Measurements from ENCODE around the gene CXCR6.

Gene CXCR6

DNA sequence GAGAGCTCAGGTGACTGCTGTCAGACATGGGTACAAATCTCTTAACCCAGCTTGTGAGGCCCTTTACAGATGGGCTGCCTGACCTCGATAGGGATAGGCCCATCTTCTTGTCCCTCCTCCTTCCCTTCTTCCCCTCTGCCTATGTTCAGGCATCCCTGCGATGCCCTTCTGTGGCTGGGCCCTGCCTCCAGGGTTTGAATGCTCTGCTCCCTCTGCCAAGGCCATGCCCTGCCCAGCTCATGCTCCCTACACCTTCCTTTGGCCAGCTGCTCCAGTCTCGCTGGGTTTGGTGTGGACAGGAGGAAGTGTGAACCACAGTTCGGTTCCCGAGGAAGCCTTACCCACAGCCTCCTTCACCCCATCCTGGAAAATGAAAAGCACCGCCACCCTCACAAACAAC, 48.1 kb downstream of the CXCR6 start:
- DNase-seq, result no peak
- Histone ChIP-seq H3K36me3 (replicated peaks; ENCODE audit: insufficient read depth, low read length) (no peaks in the 10 kb centered on the region), H3K9me3 (replicated peaks; ENCODE audit: insufficient read depth, low read length) (no peaks in the 10 kb centered on the region), H3K79me2 (ENCODE audit: low read length) (no peaks in the 10 kb centered on the region), H3K9me2 (replicated peaks; ENCODE audit: insufficient read depth, low read length) (no peaks in the 10 kb centered on the region), H2AFZ (ENCODE audit: low read length) (no peak overlapping the region), H4K20me1 (ENCODE audit: insufficient read depth, low read length) (no peaks in the 10 kb centered on the region), H3K27ac (ENCODE audit: low read length) (no peak overlapping the region), H3K27me3 (replicated peaks; ENCODE audit: insufficient read depth, low read length) (no peaks in the 10 kb centered on the region), H3K9ac (ENCODE audit: low read length) (no peak overlapping the region), H3K4me2 (ENCODE audit: low read depth, low read length) (no peak overlapping the region), H3K4me1 (ENCODE audit: low read length) (peaks cover 14% of the 10 kb centered on the region), H3K4me3 (ENCODE audit: low read length) (no peak overlapping the region), H3F3A (ENCODE audit: insufficient read depth, low read length) (no peaks in the 10 kb centered on the region)
- no peak for TF ChIP-seq EZH2phosphoT487 (IDR thresholded peaks at IDR 0.05; ENCODE audit: low read length)
- TF ChIP-seq, protein P1, sequence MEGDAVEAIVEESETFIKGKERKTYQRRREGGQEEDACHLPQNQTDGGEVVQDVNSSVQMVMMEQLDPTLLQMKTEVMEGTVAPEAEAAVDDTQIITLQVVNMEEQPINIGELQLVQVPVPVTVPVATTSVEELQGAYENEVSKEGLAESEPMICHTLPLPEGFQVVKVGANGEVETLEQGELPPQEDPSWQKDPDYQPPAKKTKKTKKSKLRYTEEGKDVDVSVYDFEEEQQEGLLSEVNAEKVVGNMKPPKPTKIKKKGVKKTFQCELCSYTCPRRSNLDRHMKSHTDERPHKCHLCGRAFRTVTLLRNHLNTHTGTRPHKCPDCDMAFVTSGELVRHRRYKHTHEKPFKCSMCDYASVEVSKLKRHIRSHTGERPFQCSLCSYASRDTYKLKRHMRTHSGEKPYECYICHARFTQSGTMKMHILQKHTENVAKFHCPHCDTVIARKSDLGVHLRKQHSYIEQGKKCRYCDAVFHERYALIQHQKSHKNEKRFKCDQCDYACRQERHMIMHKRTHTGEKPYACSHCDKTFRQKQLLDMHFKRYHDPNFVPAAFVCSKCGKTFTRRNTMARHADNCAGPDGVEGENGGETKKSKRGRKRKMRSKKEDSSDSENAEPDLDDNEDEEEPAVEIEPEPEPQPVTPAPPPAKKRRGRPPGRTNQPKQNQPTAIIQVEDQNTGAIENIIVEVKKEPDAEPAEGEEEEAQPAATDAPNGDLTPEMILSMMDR (IDR thresholded peaks at IDR 0.05; ENCODE audit: low read length), result no peak
- no peak for TF ChIP-seq EZH2 (optimal IDR thresholded peaks at IDR 0.05; ENCODE audit: low read depth, low read length)

DNA sequence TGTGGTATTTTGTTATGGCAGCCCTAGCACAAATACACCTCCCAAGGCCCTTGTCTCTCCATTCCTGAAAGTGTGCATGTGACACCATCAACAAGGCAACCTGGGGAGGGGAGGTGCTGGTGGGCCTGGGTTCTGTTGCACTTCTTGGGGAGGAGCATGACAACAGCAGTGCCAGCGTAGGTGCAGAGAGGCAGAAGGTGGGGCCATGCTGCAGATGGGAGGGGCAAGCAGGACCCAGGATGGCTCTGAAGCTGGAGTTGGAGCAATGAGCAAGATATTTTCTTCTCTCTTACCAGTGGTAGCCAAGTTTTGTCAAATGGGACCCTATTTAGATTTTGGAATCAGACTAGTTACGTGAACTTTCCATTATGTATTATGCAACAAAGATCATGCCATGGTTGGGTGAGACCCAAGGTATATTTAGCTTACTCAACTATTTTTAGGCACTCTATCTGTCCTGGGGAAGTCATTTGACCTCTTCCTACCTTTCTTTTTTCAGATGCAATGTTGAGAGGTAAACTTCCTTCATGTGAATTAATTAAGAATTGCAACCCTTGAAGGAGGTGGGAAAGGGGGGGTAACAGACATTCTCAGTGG, 49.0 kb downstream of the CXCR6 start:
- DNase-seq, result no peak
- Histone ChIP-seq H3K36me3 (replicated peaks; ENCODE audit: insufficient read depth, low read length) (no peaks in the 10 kb centered on the region), H3K4me1 (ENCODE audit: low read length) (peaks cover 15% of the 10 kb centered on the region), H3K27ac (ENCODE audit: low read length) (no peak overlapping the region), H3K79me2 (ENCODE audit: low read length) (no peaks in the 10 kb centered on the region), H3F3A (ENCODE audit: insufficient read depth, low read length) (no peaks in the 10 kb centered on the region), H3K4me3 (ENCODE audit: low read length) (no peak overlapping the region), H3K9me3 (replicated peaks; ENCODE audit: insufficient read depth, low read length) (no peaks in the 10 kb centered on the region), H3K9ac (ENCODE audit: low read length) (no peak overlapping the region), H4K20me1 (ENCODE audit: insufficient read depth, low read length) (no peaks in the 10 kb centered on the region), H3K4me2 (ENCODE audit: low read depth, low read length) (no peak overlapping the region), H3K9me2 (replicated peaks; ENCODE audit: insufficient read depth, low read length) (no peaks in the 10 kb centered on the region), H2AFZ (ENCODE audit: low read length) (no peak overlapping the region), H3K27me3 (replicated peaks; ENCODE audit: insufficient read depth, low read length) (no peaks in the 10 kb centered on the region)
- TF ChIP-seq EZH2 (optimal IDR thresholded peaks at IDR 0.05; ENCODE audit: low read depth, low read length), result no peak
- TF ChIP-seq, protein P1 (IDR thresholded peaks at IDR 0.05; ENCODE audit: low read length), result no peak
- TF ChIP-seq EZH2phosphoT487 (IDR thresholded peaks at IDR 0.05; ENCODE audit: low read length), result no peak

DNA sequence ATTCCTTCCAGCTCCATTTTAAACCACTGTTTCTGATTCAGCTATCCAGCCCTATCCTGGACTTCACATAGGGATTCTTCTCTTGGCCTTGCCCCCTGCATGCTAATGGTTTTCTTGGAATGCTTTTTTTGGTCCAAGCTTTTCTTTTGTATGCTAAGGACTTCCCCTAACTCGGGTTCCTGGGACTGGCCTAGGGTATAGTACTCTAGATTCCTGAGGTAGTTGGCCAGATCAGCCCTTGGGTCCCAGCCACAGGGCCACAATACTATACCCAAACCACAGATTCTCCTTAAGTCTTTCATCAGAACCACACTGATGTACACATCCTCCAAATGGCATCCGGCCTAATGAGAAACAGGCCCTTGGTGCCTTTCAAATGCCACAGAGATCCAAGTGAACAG, 49.6 kb downstream of the CXCR6 start:
- H4K20me1 ChIP-seq (ENCODE audit: insufficient read depth, low read length), result no peaks in the 10 kb centered on the region
- TF ChIP-seq, protein P1 (IDR thresholded peaks at IDR 0.05; ENCODE audit: low read length), result no peak
- no peak for TF ChIP-seq EZH2 (optimal IDR thresholded peaks at IDR 0.05; ENCODE audit: low read depth, low read length)
- no peak for TF ChIP-seq EZH2phosphoT487 (IDR thresholded peaks at IDR 0.05; ENCODE audit: low read length)

More for the DNA sequence above, 49.6 kb downstream of the CXCR6 start:
- Histone ChIP-seq H3K4me2 (ENCODE audit: low read depth, low read length) (no peak overlapping the region), H3K4me3 (ENCODE audit: low read length) (no peak overlapping the region), H3F3A (ENCODE audit: insufficient read depth, low read length) (no peaks in the 10 kb centered on the region), H3K4me1 (ENCODE audit: low read length) (peaks cover 15% of the 10 kb centered on the region), H3K9me3 (replicated peaks; ENCODE audit: insufficient read depth, low read length) (no peaks in the 10 kb centered on the region), H3K9me2 (replicated peaks; ENCODE audit: insufficient read depth, low read length) (no peaks in the 10 kb centered on the region), H3K36me3 (replicated peaks; ENCODE audit: insufficient read depth, low read length) (no peaks in the 10 kb centered on the region), H3K9ac (ENCODE audit: low read length) (no peak overlapping the region), H2AFZ (ENCODE audit: low read length) (no peak overlapping the region), H3K79me2 (ENCODE audit: low read length) (no peaks in the 10 kb centered on the region), H3K27me3 (replicated peaks; ENCODE audit: insufficient read depth, low read length) (no peaks in the 10 kb centered on the region), H3K27ac (ENCODE audit: low read length) (no peak overlapping the region)
- DNase-seq, result no peak
